Stimulated activated CD4-positive, alpha-beta T cell treated with anti-CD3 and anti-CD28 coated beads, TNF-alpha, amount 100 ng/mL, for 1 hour (primary cell): ENCODE measurements around the gene GNPDA1.

Experiments
- DNase-seq, 3 donors: peaks; one replicate each; pipeline ENCODE4 v3.0.0-alpha.2; 2020; ENCODE audit warnings: low read depth in 3 of 3, low spot score in 1 of 3

GNPDA1 gene

GRCh38 chr5:142024771-142025304 lies 12.0 kb upstream of the GNPDA1 start:
- peak; percentile 52 to 67 (median 63) for DNase-seq

- DNase-seq, result no peak
Measured at GRCh38 chr5:142023836-142024235, 11.0 kb upstream of the GNPDA1 start.

GRCh38 chr5:142020122-142020659 lies 7.4 kb upstream of the GNPDA1 start:
- DNase-seq, result no peak

- no peak for DNase-seq
Measured at GRCh38 chr5:142017832-142018427, 5.1 kb upstream of the GNPDA1 start.

- no peak for DNase-seq
Measured at GRCh38 chr5:142016556-142016955, 3.7 kb upstream of the GNPDA1 start.

GRCh38 chr5:142015781-142016533 lies 3.1 kb upstream of the GNPDA1 start:
- no peak for DNase-seq

GRCh38 chr5:142014911-142015584 lies 2.2 kb upstream of the GNPDA1 start:
- DNase-seq, result no peak

- DNase-seq, result no peak
Measured at GRCh38 chr5:142013734-142014521, 1.1 kb upstream of the GNPDA1 start.

GRCh38 chr5:142012186-142012785 lies 541 bp downstream of the GNPDA1 start:
- DNase-seq, result peak in 1 of 3 donors; percentile 64

GRCh38 chr5:142011572-142012185 lies 1.1 kb downstream of the GNPDA1 start:
- DNase-seq, result no peak

GRCh38 chr5:142009886-142010285 lies 2.9 kb downstream of the GNPDA1 start:
- DNase-seq, result no peak

GRCh38 chr5:142008813-142009212 lies 4.0 kb downstream of the GNPDA1 start:
- DNase-seq, result no peak

GRCh38 chr5:142007237-142007544 lies 5.6 kb downstream of the GNPDA1 start:
- no peak for DNase-seq

GRCh38 chr5:142006363-142007236 lies 6.2 kb downstream of the GNPDA1 start:
- no peak for DNase-seq

GRCh38 chr5:142003266-142003800 lies 9.5 kb downstream of the GNPDA1 start:
- no peak for DNase-seq

GRCh38 chr5:142000704-142001484 lies 11.9 kb downstream of the GNPDA1 start:
- DNase-seq, result no peak

GRCh38 chr5:142000173-142000572 lies 12.7 kb downstream of the GNPDA1 start:
- no peak for DNase-seq

GRCh38 chr5:141997358-141997960 lies 15.4 kb downstream of the GNPDA1 start:
- no peak for DNase-seq
